Hematopoietic multipotent progenitor cell (in vitro differentiated cells): ENCODE results near the gene MEGF6. TPM values are rescaled to one million over a fixed set of nuclear protein-coding genes. Genes with fewer than 3 reads are reported as not detected.

Experiments
- DNase-seq, 3 donors: peaks; one replicate each; pipeline ENCODE4 v3.0.0-alpha.2; 2011 to 2015; ENCODE audit warnings: low read depth in 2 of 3, low spot score in 2 of 3
- total RNA-seq: library from RNA; depleted of rRNA; stranded (reverse); fragments of >200 nt; gene quantifications from one replicate; pipeline ENCODE4 v1.2.3, GENCODE V29; 2012

Gene MEGF6
- total RNA-seq, 1 donor = 74.1 TPM

- DNase-seq = no peak
Observed at GRCh38 chr1:3510136-3510955, 101.0 kb downstream of the MEGF6 start.

DNA sequence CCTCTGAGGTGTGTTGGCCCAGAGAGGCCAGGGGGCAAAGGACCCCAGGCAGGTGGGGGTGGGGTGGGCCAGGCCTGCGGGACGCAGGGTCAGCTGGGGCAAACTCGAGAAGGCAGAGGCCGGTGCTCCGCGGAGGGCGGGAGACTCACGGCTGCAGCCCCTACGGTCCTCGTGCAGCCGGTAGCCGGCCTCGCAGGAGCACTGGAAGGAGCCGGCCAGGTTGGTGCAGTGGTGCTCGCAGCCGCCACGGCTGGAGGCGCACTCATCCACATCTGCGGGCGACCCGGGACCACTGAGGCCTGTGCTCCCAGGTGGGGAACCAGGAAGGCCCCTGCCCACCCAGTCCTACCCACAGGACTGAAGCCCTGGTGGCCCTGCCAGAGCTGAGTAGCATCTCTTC is 101.6 kb downstream of the MEGF6 start:
- DNase-seq = no peak

DNA sequence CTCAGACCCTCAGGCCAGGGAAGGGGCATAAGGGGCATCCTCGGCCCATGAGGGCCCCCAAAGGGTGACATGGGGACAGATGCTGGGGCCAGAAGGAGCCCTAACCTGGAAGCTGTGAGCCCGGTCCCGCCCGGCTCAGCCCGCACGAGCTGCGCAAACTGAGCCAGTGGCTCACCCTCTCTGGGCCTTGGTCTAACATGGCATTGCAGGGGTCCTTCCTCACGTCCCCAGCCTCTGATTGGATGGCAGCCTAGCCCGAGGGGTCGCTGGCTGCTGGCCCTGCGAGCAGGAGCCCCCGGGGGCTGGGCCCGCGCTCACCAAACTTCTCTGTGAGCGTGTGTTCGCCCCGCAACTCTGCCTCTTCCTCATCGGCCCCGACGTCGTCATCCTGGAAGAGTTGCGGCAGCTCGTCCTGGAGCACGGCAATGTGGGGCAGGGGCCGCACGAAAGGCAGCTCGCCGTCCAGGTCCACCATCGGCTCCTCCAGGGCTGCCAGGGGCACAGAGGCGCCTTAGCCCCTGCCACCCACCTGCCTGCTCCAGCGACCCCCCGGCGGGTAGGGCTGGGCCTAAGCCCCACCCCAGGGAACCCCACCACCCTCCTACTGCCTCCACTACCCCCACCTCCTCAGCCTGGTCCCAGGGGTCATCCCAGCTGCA is 102.4 kb downstream of the MEGF6 start:
- no peak for DNase-seq

DNA sequence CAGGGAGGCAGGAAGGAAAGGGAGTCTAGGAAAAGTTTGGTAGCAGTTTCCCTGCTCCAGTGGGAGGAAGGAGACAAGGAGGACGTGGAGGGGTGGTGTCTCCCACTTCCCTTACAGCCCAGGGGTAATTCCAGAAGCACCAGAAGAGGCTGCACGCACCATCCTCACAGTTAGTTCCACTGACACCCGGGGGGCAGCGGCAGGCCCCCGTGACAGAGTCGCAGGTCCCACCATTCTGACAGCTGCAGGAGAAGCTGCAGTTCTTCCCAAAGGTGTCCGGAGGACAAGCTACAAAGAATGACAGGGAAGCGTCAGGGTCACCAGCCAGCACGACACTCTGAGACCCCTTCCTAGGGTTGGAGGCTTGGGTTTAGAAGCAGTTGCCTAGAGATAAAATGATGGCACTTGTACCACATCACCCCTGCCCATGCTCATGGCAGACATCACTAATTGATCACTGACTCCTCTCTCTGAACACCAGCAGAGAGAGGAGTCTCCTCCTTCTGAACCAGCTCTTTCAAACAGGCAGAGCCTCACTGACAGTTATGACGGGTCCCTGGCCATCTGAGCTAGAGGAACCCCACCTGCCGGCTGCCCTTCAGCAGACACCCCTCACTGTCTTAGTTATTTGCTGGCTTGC is 103.6 kb downstream of the MEGF6 start:
- no peak for DNase-seq

DNA sequence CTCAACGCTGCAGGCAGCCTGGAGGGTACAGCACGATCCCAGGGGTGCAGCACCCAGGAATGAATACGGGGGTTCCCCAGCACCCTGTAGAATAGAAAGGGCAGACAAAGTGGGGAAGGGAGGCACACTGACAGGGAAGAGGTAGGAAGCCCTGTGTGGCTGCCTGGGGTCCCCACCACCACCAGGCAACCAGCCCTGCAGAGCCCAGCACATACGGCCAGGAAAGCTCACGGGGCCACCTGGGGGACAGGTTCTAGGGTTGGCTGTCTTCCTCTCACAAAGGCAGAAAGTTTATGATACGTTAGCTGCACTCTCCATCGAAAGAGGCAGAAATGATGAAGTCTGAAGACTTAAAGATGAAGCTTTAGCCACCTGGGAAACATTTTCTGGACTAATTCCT is 104.4 kb downstream of the MEGF6 start:
- no peak for DNase-seq

GRCh38 chr1:3506041-3506440 is 105.3 kb downstream of the MEGF6 start:
- DNase-seq = no peak

DNA sequence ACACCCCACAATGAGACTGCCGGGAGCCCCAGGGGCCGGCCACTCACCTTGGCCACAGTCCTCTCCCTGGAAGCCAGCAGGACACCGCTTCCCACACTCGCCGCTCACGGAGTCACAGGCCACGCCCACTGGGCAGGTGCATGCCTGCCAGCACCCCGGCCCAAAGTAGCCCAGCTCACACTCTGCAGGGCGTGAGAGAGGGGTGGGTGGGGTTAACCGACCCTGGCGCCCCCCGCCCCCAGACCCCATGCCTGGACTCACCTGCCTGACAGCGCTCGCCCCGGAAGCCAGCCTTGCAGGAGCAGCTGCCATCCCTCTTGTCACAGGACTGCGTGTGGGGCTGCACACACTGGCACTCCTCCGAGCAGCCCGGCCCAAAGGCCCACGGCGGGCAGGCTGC is 106.1 kb downstream of the MEGF6 start:
- DNase-seq = no peak

- no peak for DNase-seq
Observed at GRCh38 chr1:3504822-3505153, 106.5 kb downstream of the MEGF6 start.

- no peak for DNase-seq
Observed at GRCh38 chr1:3504151-3504821, 107.0 kb downstream of the MEGF6 start.

DNA sequence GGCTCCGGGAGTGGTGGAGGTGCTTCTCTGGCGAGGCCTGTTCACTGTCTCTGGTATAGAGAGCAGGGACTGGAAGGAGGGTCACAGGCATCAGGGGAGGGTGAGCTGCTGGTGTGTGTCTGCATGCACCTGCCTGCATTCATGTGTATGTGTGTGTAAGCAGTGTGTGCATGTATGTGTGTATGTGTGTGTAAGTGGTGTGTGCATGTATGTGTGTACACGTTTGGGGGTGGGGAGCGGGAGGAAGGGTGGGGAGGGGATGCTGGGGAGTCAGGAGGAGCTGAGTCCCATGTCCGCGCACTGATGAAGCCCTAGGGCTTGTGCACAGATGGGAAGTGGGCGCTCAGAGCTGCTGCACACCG is 107.8 kb downstream of the MEGF6 start:
- no peak for DNase-seq

GRCh38 chr1:3502641-3503524 is 108.4 kb downstream of the MEGF6 start:
- no peak for DNase-seq

DNA sequence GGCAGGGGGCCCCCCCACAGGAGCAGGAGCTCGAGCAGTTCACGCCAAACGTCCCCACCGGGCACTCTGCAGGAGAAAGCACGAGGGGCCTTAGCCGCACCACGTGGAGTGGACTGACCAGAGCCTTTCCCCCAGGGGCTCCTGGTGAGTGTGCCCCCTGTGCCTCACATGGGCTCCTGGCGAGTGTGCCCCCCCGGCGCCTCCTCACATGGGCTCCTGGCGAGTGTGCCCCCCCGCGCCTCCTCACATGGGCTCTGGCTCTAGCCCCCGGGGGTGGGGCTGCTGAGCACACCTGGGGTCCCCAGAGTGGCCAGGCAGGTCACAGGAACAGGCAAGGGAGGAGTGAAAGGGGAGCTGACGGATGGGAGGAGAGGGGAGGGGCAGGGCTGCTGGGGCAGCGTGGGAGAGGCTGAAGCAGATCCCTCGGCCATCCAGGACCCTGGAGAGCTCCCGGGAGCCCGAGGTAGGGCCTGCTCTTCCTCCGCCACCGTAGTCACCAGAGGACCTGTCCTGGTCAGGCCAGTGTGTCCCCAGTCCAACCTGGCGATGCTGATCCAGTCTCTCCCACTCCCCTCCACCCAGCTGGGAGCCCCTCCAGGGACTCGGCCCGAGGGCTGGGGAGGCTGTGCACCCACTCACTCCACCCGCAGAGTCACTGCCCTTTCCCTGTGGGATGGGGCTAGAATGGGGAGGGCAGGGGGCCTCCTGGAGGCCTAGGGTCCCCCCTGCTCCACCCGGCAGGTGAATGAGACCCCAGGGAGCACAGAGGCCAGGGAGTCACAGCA is 109.3 kb downstream of the MEGF6 start:
- DNase-seq = peak; percentile 26 to 81 (median 42)

DNA sequence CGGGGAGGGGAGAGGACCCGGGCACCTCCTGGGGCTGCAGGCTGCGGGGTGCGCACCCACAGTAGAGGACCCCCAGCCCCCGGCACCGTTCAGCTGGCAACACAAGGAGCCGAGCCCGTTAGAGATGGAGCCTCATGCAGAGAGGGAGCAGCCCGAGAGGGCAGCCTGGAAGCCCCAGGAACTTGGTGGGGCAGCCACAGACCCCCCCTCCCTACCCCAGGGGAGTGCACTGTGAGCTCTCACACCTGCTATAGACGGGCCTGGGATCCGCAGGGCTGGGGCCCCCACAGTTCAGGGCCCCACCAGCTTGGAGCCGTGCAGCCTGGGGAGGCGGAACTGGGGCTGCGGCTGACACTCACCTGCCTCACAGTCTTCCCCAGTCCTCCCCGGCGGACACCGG is 109.9 kb downstream of the MEGF6 start:
- DNase-seq = no peak

- DNase-seq = no peak
Observed at GRCh38 chr1:3500265-3500835, 111.0 kb downstream of the MEGF6 start.

- no peak for DNase-seq
Observed at GRCh38 chr1:3499611-3500010, 111.7 kb downstream of the MEGF6 start.

- DNase-seq = no peak
Observed at GRCh38 chr1:3498986-3499385, 112.3 kb downstream of the MEGF6 start.

DNA sequence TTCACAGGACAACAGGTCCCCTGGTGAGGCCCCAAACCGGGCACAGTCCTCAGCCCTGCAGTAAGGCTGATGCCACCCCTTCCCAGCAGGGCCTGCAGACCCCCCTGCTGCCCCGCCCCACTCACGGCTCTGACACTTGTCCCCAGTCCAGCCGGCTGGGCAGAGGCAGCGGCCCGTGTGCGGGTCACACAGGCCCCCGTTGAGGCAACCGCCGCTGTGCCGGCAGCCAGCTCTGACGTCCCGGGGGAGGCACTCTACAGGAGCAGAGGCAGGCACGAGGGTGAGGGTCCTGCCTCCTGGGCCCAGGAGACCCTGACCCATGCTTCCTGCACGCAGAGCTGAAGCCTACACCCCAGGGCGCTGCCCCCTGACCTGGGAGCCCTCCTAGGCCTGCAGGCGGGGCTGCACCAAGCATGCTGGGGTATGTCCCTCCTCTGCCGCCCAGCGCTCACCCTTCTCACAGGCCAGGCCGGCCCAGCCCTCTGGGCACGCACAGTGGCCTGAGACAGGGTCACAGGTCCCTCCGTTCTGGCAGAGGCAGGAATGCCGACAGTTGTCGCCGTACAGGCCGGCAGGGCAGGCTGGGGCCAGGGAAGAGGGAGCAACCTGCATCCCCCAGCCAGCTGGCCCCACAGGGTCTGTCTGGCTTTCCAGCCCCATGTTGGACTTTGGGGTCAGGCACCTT is 112.9 kb downstream of the MEGF6 start:
- DNase-seq = no peak

DNA sequence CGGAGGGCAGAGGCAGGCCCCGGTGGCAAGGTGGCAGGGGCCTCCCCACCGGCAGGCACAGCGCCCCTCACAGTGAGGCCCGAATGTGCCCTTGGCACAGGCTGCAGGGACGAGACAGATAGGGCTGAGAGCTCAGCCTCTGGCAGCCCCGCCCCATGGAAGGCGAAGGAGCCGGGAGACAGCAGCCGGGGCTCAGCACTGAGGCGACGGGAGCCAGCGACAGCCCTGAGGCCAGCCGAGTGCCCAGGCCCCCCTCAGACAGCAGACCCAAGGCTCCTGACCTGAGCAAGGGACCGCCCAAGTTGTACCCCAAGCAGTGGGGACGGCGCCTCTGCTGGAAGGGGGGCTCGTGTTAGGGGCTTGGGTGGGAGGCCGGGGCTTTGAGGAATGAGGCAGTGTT is 113.8 kb downstream of the MEGF6 start:
- no peak for DNase-seq

- no peak for DNase-seq
Observed at GRCh38 chr1:3496916-3497315, 114.4 kb downstream of the MEGF6 start.
